GM18511 (cell line): Measurements from ENCODE around the gene RNF19B.
"Not testable (repeated sequence)": the region's sequence is repeated elsewhere in the genome, so short reads cannot be mapped to it uniquely, and the experiment has no call there.

Experiments
- ATAC-seq: cut with Tn5 transposase; IDR thresholded peaks from one replicate; pipeline ENCODE4 v1.9.1; 2021; ENCODE audit warnings: mild to moderate bottlenecking, moderate library complexity; ENCODE audit not compliant: unreplicated experiment

RNF19B gene

GRCh38 chr1:32964461-32965250 is at the start of gene RNF19B:
Gene RNF19B (minus strand): TSS chr1:32964809. CDS start chr1:32964685, 124 bp downstream.
- peak; percentile 82 for ATAC-seq

- ATAC-seq: no peak
Observed at GRCh38 chr1:33013791-33014190, 49.2 kb upstream of the RNF19B start.

- no peak for ATAC-seq
Observed at GRCh38 chr1:33012165-33012564, 47.6 kb upstream of the RNF19B start.

- no peak for ATAC-seq
Observed at GRCh38 chr1:33010932-33011731, 46.5 kb upstream of the RNF19B start.

GRCh38 chr1:33009561-33009960 is 45.0 kb upstream of the RNF19B start:
- ATAC-seq: no peak

DNA sequence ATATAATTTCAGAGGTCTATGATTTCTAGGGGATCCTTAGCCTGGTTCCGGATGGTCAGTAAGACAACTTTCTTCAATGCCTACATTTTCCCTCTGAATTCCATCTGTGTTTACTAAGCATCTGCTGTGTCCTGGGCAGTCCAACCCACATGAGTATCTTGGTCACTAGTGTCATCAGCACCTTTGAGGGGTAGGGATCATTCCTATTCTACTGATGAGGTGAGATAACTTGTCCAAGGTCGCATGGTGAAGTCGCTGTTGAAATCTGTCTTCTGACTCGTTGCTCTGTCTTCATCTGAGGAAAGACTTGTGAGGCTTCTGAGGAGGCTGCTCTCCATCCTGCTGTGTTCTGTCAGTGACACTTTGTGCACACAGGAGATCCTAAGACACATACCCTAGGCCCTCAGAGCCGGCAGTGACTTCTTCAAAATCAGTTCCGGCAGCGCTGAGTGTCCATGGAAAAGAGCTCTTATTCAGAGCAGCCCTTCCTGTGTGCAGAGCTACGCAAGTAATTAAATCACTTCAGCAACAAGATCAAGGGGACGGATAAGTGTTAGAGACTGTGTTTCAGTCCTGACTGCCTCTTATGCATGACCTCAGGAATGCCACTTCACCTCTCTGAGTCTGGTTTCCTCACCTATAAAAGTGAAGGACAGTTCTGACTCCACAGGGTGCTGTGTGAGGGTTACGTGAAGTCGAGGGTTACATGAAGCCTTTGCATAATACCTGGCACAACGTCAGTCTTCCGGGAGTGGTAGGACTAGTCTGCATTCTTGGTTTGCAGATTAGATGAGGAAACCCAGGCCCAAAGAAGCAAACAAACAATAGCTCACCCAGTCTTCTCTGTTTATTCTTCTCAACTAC is 43.7 kb upstream of the RNF19B start:
- ATAC-seq: no peak

GRCh38 chr1:33007190-33008050 is 42.8 kb upstream of the RNF19B start:
- no peak for ATAC-seq

DNA sequence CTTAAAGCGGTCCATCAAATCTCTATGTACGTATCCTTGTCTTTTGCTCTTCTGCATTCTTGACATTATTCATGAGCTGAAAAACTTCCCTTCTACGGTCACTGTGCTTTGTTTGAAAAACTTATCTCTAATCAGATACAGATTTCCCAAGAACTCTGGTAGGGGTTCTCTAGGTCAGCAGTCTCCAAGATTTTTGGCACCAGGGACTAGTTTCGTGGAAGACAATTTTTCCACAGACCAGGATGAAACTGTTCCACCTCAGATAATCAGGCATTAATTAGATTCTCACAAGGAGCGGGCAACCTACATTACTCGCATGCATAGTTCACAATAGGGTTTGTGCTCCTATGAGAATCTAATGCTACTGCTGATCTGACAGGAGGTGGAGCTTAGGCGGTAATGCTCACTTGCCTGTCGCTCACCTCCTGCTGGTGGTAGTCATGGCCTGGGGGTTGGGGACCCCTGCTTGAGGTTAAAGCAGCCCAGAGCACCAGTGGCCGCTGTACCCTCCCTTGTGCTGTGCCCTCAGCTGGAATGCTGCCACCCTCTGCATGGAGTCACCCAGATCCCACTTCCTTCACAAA is 41.3 kb upstream of the RNF19B start:
- no peak for ATAC-seq

DNA sequence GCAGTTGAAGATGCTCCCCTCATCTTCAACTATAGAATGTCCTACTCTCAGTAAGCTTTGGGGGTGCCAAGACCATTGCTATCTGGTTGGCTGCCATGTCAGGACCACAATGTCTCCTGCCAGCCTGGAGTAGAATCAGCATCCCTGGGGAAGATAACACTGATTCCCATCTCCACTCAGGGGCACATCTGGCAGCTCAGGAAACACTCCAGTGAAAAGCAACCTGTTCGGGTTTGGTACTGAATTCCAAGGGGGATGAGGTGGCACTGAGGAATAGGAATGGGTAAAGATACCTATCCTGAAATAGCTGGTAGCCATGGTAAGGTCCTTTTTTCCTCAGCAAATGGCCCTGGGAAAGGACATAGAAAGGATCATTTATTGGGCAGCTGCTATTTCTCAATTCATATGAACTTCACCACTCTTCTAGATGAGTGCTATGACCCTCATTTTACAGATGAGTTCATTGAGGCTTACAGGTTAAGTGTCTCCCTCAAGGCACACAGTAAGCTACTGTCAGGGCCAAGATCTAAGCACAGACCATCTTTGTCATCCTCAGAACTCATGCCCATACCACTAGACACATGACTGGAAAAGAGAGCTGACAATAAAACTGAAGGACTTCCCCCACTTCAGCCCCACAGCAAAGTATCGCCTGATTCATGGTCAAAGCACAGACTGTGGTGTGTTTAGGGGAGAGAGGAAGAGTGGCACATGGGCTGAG is 40.7 kb upstream of the RNF19B start:
- no peak for ATAC-seq

GRCh38 chr1:33004613-33005012 is 40.0 kb upstream of the RNF19B start:
- no peak for ATAC-seq

- no peak for ATAC-seq
Observed at GRCh38 chr1:33003657-33004056, 39.0 kb upstream of the RNF19B start.

- ATAC-seq: no peak
Observed at GRCh38 chr1:33002006-33002405, 37.4 kb upstream of the RNF19B start.

GRCh38 chr1:33001282-33001681 is 36.7 kb upstream of the RNF19B start:
- ATAC-seq: no peak

GRCh38 chr1:33000427-33001026 is 35.9 kb upstream of the RNF19B start:
- no peak for ATAC-seq

DNA sequence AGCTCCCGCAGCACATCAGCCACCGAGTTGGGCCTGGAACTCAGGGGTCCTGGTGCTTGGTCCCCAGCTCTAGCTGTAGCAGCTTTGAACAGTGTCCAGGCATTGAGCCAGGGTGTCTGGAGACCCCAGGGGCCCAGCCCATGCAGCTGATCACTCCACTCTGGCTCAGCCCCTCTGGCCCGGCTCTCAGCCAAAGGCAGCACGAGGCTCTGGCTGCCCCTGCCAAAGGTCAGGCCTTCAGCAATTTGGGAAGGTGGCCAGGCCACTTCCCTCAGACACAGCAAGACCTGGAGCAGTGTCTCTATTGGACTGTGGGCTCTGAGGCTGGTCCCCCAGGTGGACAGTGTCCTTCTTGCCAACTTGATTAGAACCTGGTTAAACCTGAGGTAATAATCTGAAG is 34.4 kb upstream of the RNF19B start:
- ATAC-seq: no peak

DNA sequence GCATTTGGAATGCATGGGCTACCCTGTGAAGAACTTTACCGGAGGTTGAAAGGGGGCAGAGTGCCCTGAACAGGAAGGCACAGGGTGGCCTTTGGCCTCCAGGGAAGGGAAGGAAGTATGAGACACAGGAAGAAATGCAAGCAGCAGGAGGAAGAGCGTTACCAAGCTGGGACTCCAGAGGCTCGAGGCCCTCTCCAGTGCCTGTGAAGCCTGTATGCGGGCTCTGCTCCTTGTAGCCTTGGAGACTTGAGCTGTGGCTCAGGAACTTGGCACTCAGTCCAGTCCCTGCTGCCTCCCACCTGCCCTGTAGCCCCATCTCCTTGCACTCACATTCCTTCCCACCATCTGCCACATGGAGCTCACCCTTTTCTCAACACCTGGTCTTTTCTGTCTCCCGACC is 33.5 kb upstream of the RNF19B start:
- no peak for ATAC-seq

DNA sequence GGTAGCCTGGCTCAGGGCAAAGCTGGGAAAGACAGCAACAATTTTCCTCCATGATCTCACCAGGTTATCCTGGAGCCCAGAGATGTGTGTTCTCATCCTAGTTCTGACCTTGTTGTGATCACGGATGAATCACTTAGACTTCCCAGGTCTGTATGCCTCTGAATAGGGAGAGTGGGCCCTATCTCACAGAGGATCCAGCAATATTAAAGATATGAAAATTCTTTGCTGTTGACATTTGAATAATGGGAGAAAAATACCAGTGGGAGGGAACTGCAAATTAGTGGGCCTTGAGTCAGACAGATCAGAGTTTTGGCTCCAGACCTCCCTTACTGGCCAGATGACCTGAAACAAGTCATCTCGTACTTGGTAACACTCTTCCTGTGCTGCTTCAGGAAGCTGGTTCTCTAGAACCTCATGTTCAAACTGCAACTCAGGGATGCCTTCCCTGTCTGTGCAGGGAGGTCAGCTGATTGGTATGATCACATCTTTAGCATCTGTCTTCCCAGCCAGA is 32.8 kb upstream of the RNF19B start:
- ATAC-seq: no peak

GRCh38 chr1:32993324-32993636 is 28.7 kb upstream of the RNF19B start:
- ATAC-seq: not testable (repeated sequence)
